Astrocyte (in vitro differentiated cells and primary cell): Measurements from ENCODE around the gene SNW1. TPM values are rescaled to one million over a fixed set of nuclear protein-coding genes. Genes with fewer than 3 reads are reported as not detected.

Source experiments
- DNase-seq: peaks from one replicate; pipeline ENCODE4 v3.0.0-alpha.2; 2010; ENCODE audit warnings: low read depth
- FAIRE-seq: peaks from 2 replicates; lab custom pipeline; 2011; peaks lifted over from hg19 to GRCh38; lab: Jason Lieb, UNC
- H2AFZ ChIP-seq: 2 replicates; pipeline ENCODE4 v1.6.0; 2012; ENCODE audit warnings: low read depth, low read length, inconsistent platforms
- H3K27ac ChIP-seq: 2 replicates; pipeline ENCODE4 v1.5.1; 2011; ENCODE audit warnings: low read depth, low read length, inconsistent platforms
- H3K27me3 ChIP-seq: 2 replicates; pipeline ENCODE4 v1.6.0; 2011; ENCODE audit warnings: low read length, inconsistent platforms; ENCODE audit not compliant: insufficient read depth
- H3K36me3 ChIP-seq: 2 replicates; pipeline ENCODE4 v1.5.1; 2011; ENCODE audit warnings: low read length, inconsistent platforms; ENCODE audit not compliant: insufficient read depth
- H3K4me1 ChIP-seq: 2 replicates; pipeline ENCODE4 v1.5.1; 2011; ENCODE audit warnings: low read length, inconsistent platforms; ENCODE audit not compliant: insufficient read depth
- H3K4me2 ChIP-seq: 2 replicates; pipeline ENCODE4 v1.6.0; 2012; ENCODE audit warnings: low read length, inconsistent platforms
- H3K4me3 ChIP-seq: 2 replicates; pipeline ENCODE4 v1.5.1; 2011; ENCODE audit warnings: low read depth, mild to moderate bottlenecking, low read length, inconsistent platforms; ENCODE audit not compliant: insufficient read depth
- H3K79me2 ChIP-seq: 2 replicates; pipeline ENCODE4 v1.6.0; 2012; ENCODE audit warnings: mild to moderate bottlenecking, low read length, inconsistent platforms; ENCODE audit not compliant: insufficient read depth
- H3K9ac ChIP-seq: 2 replicates; pipeline ENCODE4 v1.6.0; 2012; ENCODE audit warnings: mild to moderate bottlenecking, low read length, inconsistent platforms
- H3K9me3 ChIP-seq: 2 replicates; pipeline ENCODE4 v1.5.1; 2012; ENCODE audit warnings: low read depth, mild to moderate bottlenecking, low read length, inconsistent platforms; ENCODE audit not compliant: insufficient read depth
- H4K20me1 ChIP-seq: 2 replicates; pipeline ENCODE4 v1.6.0; 2012; ENCODE audit warnings: low read length, inconsistent platforms; ENCODE audit not compliant: insufficient read depth
- H3K27ac Mint-ChIP-seq: one replicate; pipeline ENCODE4 v1.8.0; 2021; ENCODE audit warnings: mild to moderate bottlenecking, mixed read lengths; ENCODE audit not compliant: unreplicated experiment
- H3K27me3 Mint-ChIP-seq: one replicate; pipeline ENCODE4 v1.8.0; 2021; ENCODE audit warnings: low read depth, mixed read lengths; ENCODE audit not compliant: unreplicated experiment
- H3K36me3 Mint-ChIP-seq: one replicate; pipeline ENCODE4 v1.8.0; 2021; ENCODE audit warnings: low read depth, mixed read lengths; ENCODE audit not compliant: unreplicated experiment
- H3K4me1 Mint-ChIP-seq: one replicate; pipeline ENCODE4 v1.8.0; 2021; ENCODE audit warnings: low read depth, mixed read lengths; ENCODE audit not compliant: unreplicated experiment
- H3K4me3 Mint-ChIP-seq: one replicate; pipeline ENCODE4 v1.8.0; 2021; ENCODE audit warnings: mild to moderate bottlenecking, moderate library complexity, mixed read lengths; ENCODE audit not compliant: unreplicated experiment
- H3K9me3 Mint-ChIP-seq: one replicate; pipeline ENCODE4 v1.8.0; 2021; ENCODE audit warnings: mild to moderate bottlenecking, mixed read lengths; ENCODE audit not compliant: unreplicated experiment
- EZH2 ChIP-seq: IDR thresholded peaks from 2 replicates; pipeline ENCODE4 v1.6.1; 2012; ENCODE audit warnings: mild to moderate bottlenecking, low read length, inconsistent platforms; ENCODE audit not compliant: insufficient read depth
- total RNA-seq: library from RNA; stranded (reverse); gene quantifications from 2 replicates; pipeline ENCODE4 v1.2.1, GENCODE V29; 2021
- TF ChIP-seq, protein P1 (sequence below): IDR thresholded peaks from 2 replicates; pipeline ENCODE4 v1.5.1; 2011; ENCODE audit warnings: low read depth, mild to moderate bottlenecking, inconsistent platforms, low read length, moderate library complexity; ENCODE audit not compliant: insufficient read depth

SNW1 gene
- total RNA-seq, 1 donor from 2014 or later = 72.9 TPM

DNA sequence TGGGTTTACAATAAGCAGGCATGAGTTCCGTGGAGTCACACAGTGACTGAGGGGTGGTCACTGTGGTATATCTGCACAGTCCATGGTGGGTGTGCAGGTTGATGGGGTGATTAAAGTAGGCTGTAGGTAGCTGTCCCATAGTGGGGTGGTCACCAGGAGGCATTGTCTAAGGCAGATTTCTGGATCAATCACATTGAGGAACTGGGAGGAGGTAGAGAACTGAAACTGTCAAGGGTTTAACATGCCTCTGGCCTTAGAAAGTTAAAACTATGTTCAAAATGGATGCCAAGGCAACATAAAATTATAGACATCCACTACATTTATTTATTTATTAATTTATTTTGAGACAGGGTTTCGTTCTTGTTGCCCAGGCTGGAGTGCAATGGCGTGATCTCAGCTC lies 47.3 kb upstream of the SNW1 start:
- FAIRE-seq = no peak
- Histone ChIP-seq H2AFZ (no peak overlapping the region), H3K4me1 (no peaks in the 10 kb centered on the region), H3K9me3 (no peaks in the 10 kb centered on the region), H4K20me1 (no peaks in the 10 kb centered on the region), H3K4me3 (no peak overlapping the region), H3K27me3 (no peaks in the 10 kb centered on the region), H3K9ac (no peak overlapping the region), H3K79me2 (no peaks in the 10 kb centered on the region), H3K36me3 (no peaks in the 10 kb centered on the region), H3K4me2 (no peak overlapping the region), H3K27ac (no peak overlapping the region)
- no peak overlapping the region for H3K27ac Mint-ChIP-seq
- TF ChIP-seq EZH2 = no peak
- TF ChIP-seq, protein P1, sequence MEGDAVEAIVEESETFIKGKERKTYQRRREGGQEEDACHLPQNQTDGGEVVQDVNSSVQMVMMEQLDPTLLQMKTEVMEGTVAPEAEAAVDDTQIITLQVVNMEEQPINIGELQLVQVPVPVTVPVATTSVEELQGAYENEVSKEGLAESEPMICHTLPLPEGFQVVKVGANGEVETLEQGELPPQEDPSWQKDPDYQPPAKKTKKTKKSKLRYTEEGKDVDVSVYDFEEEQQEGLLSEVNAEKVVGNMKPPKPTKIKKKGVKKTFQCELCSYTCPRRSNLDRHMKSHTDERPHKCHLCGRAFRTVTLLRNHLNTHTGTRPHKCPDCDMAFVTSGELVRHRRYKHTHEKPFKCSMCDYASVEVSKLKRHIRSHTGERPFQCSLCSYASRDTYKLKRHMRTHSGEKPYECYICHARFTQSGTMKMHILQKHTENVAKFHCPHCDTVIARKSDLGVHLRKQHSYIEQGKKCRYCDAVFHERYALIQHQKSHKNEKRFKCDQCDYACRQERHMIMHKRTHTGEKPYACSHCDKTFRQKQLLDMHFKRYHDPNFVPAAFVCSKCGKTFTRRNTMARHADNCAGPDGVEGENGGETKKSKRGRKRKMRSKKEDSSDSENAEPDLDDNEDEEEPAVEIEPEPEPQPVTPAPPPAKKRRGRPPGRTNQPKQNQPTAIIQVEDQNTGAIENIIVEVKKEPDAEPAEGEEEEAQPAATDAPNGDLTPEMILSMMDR = no peak
- no peak overlapping the region for H3K4me3 Mint-ChIP-seq
- no peaks in the 10 kb centered on the region for H3K9me3 Mint-ChIP-seq
- no peaks in the 10 kb centered on the region for H3K4me1 Mint-ChIP-seq
- no peaks in the 10 kb centered on the region for H3K27me3 Mint-ChIP-seq
- H3K36me3 Mint-ChIP-seq = no peaks in the 10 kb centered on the region
- DNase-seq = no peak

DNA sequence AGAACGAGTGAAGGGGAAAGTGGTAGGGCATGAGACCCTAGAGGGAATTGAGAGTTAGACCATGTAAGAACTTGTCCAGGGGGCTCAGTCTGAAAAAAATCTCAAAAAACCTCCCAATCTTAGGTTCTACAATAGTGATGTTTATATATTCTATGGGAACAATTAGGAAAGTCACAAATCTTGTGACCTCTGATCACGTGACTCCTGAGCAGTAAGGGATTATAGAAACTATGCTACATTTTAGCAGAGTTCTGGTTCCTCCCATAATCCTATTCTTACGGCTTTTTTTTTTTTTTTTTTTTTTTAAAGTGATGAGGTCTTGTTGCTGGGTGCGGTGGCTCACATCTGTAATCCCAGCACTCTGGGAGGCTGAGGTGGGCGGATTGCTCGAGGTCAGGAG lies 44.8 kb upstream of the SNW1 start:
- Histone ChIP-seq H3K9ac (no peak overlapping the region), H3K4me2 (no peak overlapping the region), H4K20me1 (no peaks in the 10 kb centered on the region), H3K36me3 (no peaks in the 10 kb centered on the region), H3K27me3 (no peaks in the 10 kb centered on the region), H3K79me2 (no peaks in the 10 kb centered on the region), H3K9me3 (no peaks in the 10 kb centered on the region), H3K4me1 (no peaks in the 10 kb centered on the region), H3K4me3 (no peak overlapping the region), H3K27ac (no peak overlapping the region), H2AFZ (no peak overlapping the region)
- Mint-ChIP-seq H3K4me3 (no peak overlapping the region), H3K9me3 (no peaks in the 10 kb centered on the region), H3K36me3 (no peaks in the 10 kb centered on the region), H3K4me1 (no peaks in the 10 kb centered on the region), H3K27ac (no peak overlapping the region), H3K27me3 (no peaks in the 10 kb centered on the region)
- TF ChIP-seq EZH2 = no peak
- TF ChIP-seq, protein P1 = no peak
- no peak for DNase-seq
- no peak for FAIRE-seq

DNA sequence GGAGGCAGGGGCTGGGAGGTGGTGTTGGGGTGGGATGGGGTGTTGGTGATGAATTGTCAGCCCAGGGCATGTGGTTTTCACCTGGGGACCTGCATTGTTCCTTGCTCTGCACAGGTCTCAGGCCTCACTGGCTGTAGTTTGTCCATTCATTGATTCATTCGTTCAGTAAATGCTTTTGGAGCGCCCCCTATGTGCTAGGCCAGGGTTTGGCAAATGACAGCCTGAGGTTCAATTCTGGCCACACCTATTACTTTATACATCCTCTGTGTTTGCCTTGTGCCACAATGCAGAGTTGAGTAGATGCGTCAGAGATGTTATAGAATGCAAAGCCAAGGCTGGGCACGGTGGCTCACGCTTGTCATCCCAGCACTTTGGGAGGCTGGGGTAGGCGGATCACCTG lies 43.6 kb upstream of the SNW1 start:
- Mint-ChIP-seq H3K27ac (no peak overlapping the region), H3K27me3 (no peaks in the 10 kb centered on the region), H3K36me3 (no peaks in the 10 kb centered on the region), H3K9me3 (no peaks in the 10 kb centered on the region), H3K4me3 (no peak overlapping the region), H3K4me1 (no peaks in the 10 kb centered on the region)
- Histone ChIP-seq H4K20me1 (no peaks in the 10 kb centered on the region), H3K4me3 (no peak overlapping the region), H2AFZ (no peak overlapping the region), H3K4me2 (no peak overlapping the region), H3K4me1 (peaks cover 3% of the 10 kb centered on the region), H3K9ac (no peak overlapping the region), H3K79me2 (no peaks in the 10 kb centered on the region), H3K9me3 (no peaks in the 10 kb centered on the region), H3K27ac (no peak overlapping the region), H3K36me3 (no peaks in the 10 kb centered on the region), H3K27me3 (no peaks in the 10 kb centered on the region)
- no peak for DNase-seq
- TF ChIP-seq EZH2 = no peak
- TF ChIP-seq, protein P1 = no peak
- FAIRE-seq = no peak
